HG03354 (cell line): ENCODE data around the gene DIO3.
"Not testable (repeated sequence)": the region's sequence is repeated elsewhere in the genome, so short reads cannot be mapped to it uniquely, and the experiment has no call there.

ENCODE experiments used
- ATAC-seq: cut with Tn5 transposase; IDR thresholded peaks from one replicate; pipeline ENCODE4 v1.9.1; 2021; ENCODE audit warnings: mild to moderate bottlenecking; ENCODE audit not compliant: unreplicated experiment, poor library complexity, severe bottlenecking

The DIO3 gene

GRCh38 chr14:101557321-101557695, 4.0 kb upstream of the DIO3 start:
- ATAC-seq = no peak

- no peak for ATAC-seq
Measured at GRCh38 chr14:101557811-101558738, 3.2 kb upstream of the DIO3 start.

GRCh38 chr14:101558739-101559240, 2.5 kb upstream of the DIO3 start:
- ATAC-seq = no peak

GRCh38 chr14:101559250-101559623, 2.1 kb upstream of the DIO3 start:
- ATAC-seq = no peak

- no peak for ATAC-seq
Measured at GRCh38 chr14:101559624-101560533, 1.4 kb upstream of the DIO3 start.

GRCh38 chr14:101560534-101561113, 671 bp upstream of the DIO3 start:
- ATAC-seq = no peak

- no peak for ATAC-seq
Measured at GRCh38 chr14:101561897-101562490, 699 bp downstream of the DIO3 start.

GRCh38 chr14:101562659-101563351, 1.5 kb downstream of the DIO3 start:
- no peak for ATAC-seq

- no peak for ATAC-seq
Measured at GRCh38 chr14:101563352-101563653, 2.0 kb downstream of the DIO3 start.

GRCh38 chr14:101563654-101564443, 2.6 kb downstream of the DIO3 start:
- ATAC-seq = no peak

GRCh38 chr14:101564444-101564776, 3.1 kb downstream of the DIO3 start:
- no peak for ATAC-seq

- no peak for ATAC-seq
Measured at GRCh38 chr14:101564819-101565698, 3.8 kb downstream of the DIO3 start.

GRCh38 chr14:101567252-101567651, 6.0 kb downstream of the DIO3 start:
- ATAC-seq = no peak

- ATAC-seq = no peak
Measured at GRCh38 chr14:101571004-101571403, 9.7 kb downstream of the DIO3 start.

- ATAC-seq = not testable (repeated sequence)
Measured at GRCh38 chr14:101572526-101572925, 11.2 kb downstream of the DIO3 start.

- ATAC-seq = no peak
Measured at GRCh38 chr14:101573289-101573688, 12.0 kb downstream of the DIO3 start.

GRCh38 chr14:101575581-101575980, 14.3 kb downstream of the DIO3 start:
- ATAC-seq = no peak
